HepG2 (cell line): ENCODE results near the gene TRUB1. TPM values are rescaled to one million over a fixed set of nuclear protein-coding genes. Genes with fewer than 3 reads are reported as not detected.

Source experiments
- CHD2 ChIP-seq: IDR thresholded peaks from 2 replicates; pipeline ENCODE4 v1.6.1; 2011; ENCODE audit warnings: low read depth, low read length, improper control_type of control experiment
- MEF2D ChIP-seq: sonication (generic); formaldehyde crosslinking; IDR thresholded peaks from 2 replicates; pipeline ENCODE4 v1.5.1; 2020; ENCODE audit warnings: mild to moderate bottlenecking, missing genetic modification reagents
- MTA3 ChIP-seq: sonication (generic); formaldehyde crosslinking; IDR thresholded peaks from 2 replicates; pipeline ENCODE4 v1.4.0; 2020; ENCODE audit warnings: missing genetic modification reagents
- MTF2 ChIP-seq: sonication (generic); formaldehyde crosslinking; IDR thresholded peaks from 2 replicates; pipeline ENCODE4 v1.5.0; 2020; ENCODE audit warnings: missing genetic modification reagents, borderline replicate concordance
- NR0B2 ChIP-seq: sonication (generic); formaldehyde crosslinking; IDR thresholded peaks from 2 replicates; pipeline ENCODE4 v1.4.0; 2020; ENCODE audit warnings: mild to moderate bottlenecking, missing genetic modification reagents
- SMAD1 ChIP-seq: sonication (generic); formaldehyde crosslinking; IDR thresholded peaks from 2 replicates; pipeline ENCODE4 v1.4.0; 2020; ENCODE audit warnings: missing genetic modification reagents, low read depth, mild to moderate bottlenecking, borderline replicate concordance
- SMAD3 ChIP-seq: sonication (generic); formaldehyde crosslinking; IDR thresholded peaks from 2 replicates; pipeline ENCODE4 v1.4.0; 2020; ENCODE audit warnings: missing genetic modification reagents
- ZFP36 ChIP-seq: fragments of 150-350 bp; IDR thresholded peaks from 2 replicates; pipeline ENCODE4 v1.6.1; 2018; ENCODE audit warnings: borderline replicate concordance, low read length, low read depth; ENCODE audit not compliant: partially characterized antibody
- ZNF224 ChIP-seq: sonication (generic); formaldehyde crosslinking; IDR thresholded peaks from 2 replicates; pipeline ENCODE4 v1.5.0; 2020; ENCODE audit warnings: mild to moderate bottlenecking, missing genetic modification reagents
- ZNF614 ChIP-seq: IDR thresholded peaks from 2 replicates; pipeline ENCODE4 v1.6.1; 2018; ENCODE audit warnings: missing biosample characterization, missing genetic modification reagents, inconsistent platforms, borderline replicate concordance
- ZNF703 ChIP-seq: sonication (generic); formaldehyde crosslinking; IDR thresholded peaks from 2 replicates; pipeline ENCODE4 v1.5.1; 2020; ENCODE audit warnings: missing genetic modification reagents, mild to moderate bottlenecking, moderate library complexity, borderline replicate concordance
- ZZZ3 ChIP-seq: sonication (generic); formaldehyde crosslinking; IDR thresholded peaks from 2 replicates; pipeline ENCODE4 v1.4.0; 2020; ENCODE audit warnings: missing genetic modification reagents, mild to moderate bottlenecking, borderline replicate concordance
- polyA plus RNA-seq, 8 experiments: library from polyadenylated mRNA; depleted of rRNA in 3 of 8; stranded (reverse) in 7 of 8; unstranded in 1 of 8; fragments of >200 nt; fragmentation: Illumina TruSeq in 4 of 8; extraction: Trizol in 4 of 8; gene quantifications; 2 replicates each; pipeline versions ENCODE4 v1.2.1 to v1.2.3, GENCODE V29; 2011 to 2016; ENCODE audit warnings: low read depth in 4 of 8, missing spikeins in 1 of 8, mixed read lengths in 1 of 8; ENCODE audit not compliant: insufficient read depth in 1 of 8
- total RNA-seq, 5 experiments: library from RNA; depleted of rRNA; stranded (reverse); fragments of >200 nt; fragmentation: Illumina TruSeq; extraction: Trizol; gene quantifications; 2 replicates each; pipeline ENCODE4 v1.2.3, GENCODE V29; 2016; ENCODE audit warnings: low read depth in 1 of 5
- TF ChIP-seq, protein P1 (sequence below): sonication (generic); formaldehyde crosslinking; IDR thresholded peaks from 2 replicates; pipeline ENCODE4 v1.9.0; 2021; ENCODE audit warnings: missing genetic modification reagents, borderline replicate concordance
- TF ChIP-seq, protein P2 (sequence below): sonication (generic); formaldehyde crosslinking; IDR thresholded peaks from 2 replicates; pipeline ENCODE4 v1.9.0; 2021; ENCODE audit warnings: missing genetic modification reagents, borderline replicate concordance
- TF ChIP-seq, protein P3 (sequence below): sonication (generic); formaldehyde crosslinking; IDR thresholded peaks from 2 replicates; pipeline ENCODE4 v1.4.0; 2020; ENCODE audit warnings: mild to moderate bottlenecking, missing genetic modification reagents

TRUB1 gene
- total and polyA plus RNA-seq, 2 of the 13 experiments (the other 11 are each of a cell fraction or from before 2014, with no cell fraction given) = 10.6 to 38.9 TPM

GRCh38 chr10:114937962-114938855 is at the start of gene TRUB1 (continued):
- TF ChIP-seq MTA3 (no peak), ZNF224 (CRISPR knock-in tag) (no peak), ZNF703 (CRISPR knock-in tag) (no peak), CHD2 (peak; percentile 77), ZFP36 (no peak), ZZZ3 (CRISPR knock-in tag) (0 out of 2 replicates have a peak, but pooled peaks have one; percentile 64), SMAD3 (CRISPR knock-in tag) (peak; percentile 42; the same call in 1 of the 2 replicates), ZNF614 (CRISPR knock-in tag) (peak; percentile 85; the same call in 1 of the 2 replicates), MEF2D (CRISPR knock-in tag) (peak; percentile 66; the same call in 1 of the 2 replicates), SMAD1 (CRISPR knock-in tag) (no peak), NR0B2 (CRISPR knock-in tag) (no peak), MTF2 (CRISPR knock-in tag) (no peak)
- TF ChIP-seq, protein P1, sequence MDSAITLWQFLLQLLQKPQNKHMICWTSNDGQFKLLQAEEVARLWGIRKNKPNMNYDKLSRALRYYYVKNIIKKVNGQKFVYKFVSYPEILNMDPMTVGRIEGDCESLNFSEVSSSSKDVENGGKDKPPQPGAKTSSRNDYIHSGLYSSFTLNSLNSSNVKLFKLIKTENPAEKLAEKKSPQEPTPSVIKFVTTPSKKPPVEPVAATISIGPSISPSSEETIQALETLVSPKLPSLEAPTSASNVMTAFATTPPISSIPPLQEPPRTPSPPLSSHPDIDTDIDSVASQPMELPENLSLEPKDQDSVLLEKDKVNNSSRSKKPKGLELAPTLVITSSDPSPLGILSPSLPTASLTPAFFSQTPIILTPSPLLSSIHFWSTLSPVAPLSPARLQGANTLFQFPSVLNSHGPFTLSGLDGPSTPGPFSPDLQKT (CRISPR knock-in tag) = no peak
- TF ChIP-seq, protein P2, sequence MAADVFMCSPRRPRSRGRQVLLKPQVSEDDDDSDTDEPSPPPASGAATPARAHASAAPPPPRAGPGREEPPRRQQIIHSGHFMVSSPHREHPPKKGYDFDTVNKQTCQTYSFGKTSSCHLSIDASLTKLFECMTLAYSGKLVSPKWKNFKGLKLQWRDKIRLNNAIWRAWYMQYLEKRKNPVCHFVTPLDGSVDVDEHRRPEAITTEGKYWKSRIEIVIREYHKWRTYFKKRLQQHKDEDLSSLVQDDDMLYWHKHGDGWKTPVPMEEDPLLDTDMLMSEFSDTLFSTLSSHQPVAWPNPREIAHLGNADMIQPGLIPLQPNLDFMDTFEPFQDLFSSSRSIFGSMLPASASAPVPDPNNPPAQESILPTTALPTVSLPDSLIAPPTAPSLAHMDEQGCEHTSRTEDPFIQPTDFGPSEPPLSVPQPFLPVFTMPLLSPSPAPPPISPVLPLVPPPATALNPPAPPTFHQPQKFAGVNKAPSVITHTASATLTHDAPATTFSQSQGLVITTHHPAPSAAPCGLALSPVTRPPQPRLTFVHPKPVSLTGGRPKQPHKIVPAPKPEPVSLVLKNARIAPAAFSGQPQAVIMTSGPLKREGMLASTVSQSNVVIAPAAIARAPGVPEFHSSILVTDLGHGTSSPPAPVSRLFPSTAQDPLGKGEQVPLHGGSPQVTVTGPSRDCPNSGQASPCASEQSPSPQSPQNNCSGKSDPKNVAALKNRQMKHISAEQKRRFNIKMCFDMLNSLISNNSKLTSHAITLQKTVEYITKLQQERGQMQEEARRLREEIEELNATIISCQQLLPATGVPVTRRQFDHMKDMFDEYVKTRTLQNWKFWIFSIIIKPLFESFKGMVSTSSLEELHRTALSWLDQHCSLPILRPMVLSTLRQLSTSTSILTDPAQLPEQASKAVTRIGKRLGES = no peak
- TF ChIP-seq, protein P3, sequence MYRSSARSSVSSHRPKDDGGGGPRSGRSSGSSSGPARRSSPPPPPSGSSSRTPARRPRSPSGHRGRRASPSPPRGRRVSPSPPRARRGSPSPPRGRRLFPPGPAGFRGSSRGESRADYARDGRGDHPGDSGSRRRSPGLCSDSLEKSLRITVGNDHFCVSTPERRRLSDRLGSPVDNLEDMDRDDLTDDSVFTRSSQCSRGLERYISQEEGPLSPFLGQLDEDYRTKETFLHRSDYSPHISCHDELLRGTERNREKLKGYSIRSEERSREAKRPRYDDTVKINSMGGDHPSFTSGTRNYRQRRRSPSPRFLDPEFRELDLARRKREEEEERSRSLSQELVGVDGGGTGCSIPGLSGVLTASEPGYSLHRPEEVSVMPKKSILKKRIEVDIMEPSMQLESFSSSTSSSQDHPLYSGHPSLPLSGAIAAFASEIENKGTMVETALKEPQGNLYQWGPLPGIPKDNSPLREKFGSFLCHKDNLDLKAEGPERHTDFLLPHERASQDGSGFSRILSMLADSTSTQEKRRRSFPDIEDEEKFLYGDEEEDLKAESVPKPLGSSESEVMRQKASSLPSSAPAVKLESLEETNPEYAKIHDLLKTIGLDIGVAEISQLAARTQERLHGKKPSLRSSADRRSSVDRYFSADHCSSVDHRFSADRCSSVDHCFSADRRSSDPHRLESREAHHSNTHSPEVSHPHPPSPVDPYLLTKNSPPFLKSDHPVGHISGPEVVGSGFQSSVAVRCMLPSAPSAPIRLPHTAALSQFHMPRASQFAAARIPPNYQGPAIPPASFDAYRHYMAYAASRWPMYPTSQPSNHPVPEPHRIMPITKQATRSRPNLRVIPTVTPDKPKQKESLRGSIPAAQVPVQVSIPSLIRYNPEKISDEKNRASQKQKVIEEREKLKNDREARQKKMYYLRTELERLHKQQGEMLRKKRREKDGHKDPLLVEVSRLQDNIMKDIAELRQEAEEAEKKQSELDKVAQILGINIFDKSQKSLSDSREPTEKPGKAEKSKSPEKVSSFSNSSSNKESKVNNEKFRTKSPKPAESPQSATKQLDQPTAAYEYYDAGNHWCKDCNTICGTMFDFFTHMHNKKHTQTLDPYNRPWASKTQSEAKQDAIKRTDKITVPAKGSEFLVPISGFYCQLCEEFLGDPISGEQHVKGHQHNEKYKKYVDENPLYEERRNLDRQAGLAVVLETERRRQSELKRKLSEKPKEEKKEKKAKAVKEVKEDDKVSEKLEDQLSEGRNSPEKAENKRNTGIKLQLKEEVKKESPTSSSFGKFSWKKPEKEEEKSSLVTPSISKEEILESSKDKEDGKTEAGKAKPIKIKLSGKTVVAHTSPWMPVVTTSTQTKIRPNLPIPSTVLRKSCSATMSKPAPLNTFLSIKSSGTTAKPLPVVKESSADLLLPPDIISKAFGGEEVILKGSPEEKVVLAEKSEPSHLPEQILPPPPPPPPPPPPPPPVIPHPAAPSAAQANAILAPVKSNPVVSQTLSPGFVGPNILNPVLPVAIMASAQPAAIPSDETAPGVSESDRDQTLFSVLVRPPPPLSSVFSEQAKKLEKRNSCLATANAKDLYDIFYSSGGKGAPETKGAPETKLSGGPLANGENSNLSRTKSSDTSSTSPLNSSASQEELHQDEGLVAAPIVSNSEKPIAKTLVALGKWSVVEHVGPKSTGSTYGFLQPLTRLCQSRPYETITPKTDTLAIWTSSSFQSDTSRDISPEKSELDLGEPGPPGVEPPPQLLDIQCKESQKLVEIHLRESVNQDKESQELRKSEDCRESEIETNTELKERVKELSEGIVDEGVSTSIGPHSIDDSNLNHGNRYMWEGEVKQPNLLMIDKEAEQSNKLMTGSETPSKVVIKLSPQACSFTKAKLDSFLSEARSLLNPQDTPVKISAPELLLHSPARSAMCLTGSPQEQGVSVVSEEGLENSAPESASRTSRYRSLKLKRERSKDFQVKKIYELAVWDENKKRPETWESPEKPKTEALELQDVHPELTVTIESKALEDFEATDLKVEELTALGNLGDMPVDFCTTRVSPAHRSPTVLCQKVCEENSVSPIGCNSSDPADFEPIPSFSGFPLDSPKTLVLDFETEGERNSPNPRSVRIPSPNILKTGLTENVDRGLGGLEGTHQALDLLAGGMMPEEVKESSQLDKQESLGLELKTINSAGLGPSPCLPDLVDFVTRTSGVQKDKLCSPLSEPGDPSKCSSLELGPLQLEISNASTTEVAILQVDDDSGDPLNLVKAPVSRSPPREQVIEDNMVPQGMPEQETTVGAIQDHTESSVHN (CRISPR knock-in tag) = 0 out of 2 replicates have a peak, but pooled peaks have one; percentile 40
